Prostate gland (tissue), 2 donors: ENCODE measurements around the gene KANSL1.

ENCODE experiments used
- POLR2A ChIP-seq: fragments of 450-650 bp; IDR thresholded peaks from one replicate; pipeline ENCODE4 v1.6.1; 2016; ENCODE audit warnings: antibody characterized with exemption, mild to moderate bottlenecking
- POLR2AphosphoS5 ChIP-seq: sonication (generic); formaldehyde crosslinking; IDR thresholded peaks from one replicate; pipeline ENCODE4 v1.6.1; 2017; ENCODE audit warnings: antibody characterized with exemption
- TF ChIP-seq, protein P1 (sequence below), 4 experiments: fragments of 200-600 bp in 2 of 4; fragments of 450-650 bp in 2 of 4; sonication (generic) in 2 of 4; IDR thresholded peaks; 1 replicate in 3 of 4; 2 replicates in 1 of 4; pipeline ENCODE4 v1.5.1; 2016 to 2019; ENCODE audit warnings: antibody characterized with exemption in 4 of 4, mild to moderate bottlenecking in 2 of 4, moderate library complexity in 2 of 4

DNA sequence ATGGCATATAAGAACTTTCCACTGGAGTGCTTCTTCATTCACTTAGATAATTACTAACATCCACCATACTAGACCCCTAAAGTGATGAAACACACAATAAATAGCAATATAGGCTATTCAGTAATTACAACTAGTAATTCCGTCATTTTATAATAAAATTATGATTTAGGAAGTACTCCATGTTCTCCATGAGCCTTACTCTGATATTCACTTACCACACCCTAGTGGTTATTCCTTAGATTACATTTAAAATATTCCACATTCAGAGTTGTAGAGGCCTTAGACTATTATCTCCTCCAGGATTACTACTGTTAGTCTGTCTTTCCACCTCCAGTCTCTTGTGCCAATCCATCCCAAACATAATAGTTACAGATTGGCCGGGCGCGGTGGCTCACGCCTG, 131.8 kb downstream of the KANSL1 start:
- TF ChIP-seq, protein P1, sequence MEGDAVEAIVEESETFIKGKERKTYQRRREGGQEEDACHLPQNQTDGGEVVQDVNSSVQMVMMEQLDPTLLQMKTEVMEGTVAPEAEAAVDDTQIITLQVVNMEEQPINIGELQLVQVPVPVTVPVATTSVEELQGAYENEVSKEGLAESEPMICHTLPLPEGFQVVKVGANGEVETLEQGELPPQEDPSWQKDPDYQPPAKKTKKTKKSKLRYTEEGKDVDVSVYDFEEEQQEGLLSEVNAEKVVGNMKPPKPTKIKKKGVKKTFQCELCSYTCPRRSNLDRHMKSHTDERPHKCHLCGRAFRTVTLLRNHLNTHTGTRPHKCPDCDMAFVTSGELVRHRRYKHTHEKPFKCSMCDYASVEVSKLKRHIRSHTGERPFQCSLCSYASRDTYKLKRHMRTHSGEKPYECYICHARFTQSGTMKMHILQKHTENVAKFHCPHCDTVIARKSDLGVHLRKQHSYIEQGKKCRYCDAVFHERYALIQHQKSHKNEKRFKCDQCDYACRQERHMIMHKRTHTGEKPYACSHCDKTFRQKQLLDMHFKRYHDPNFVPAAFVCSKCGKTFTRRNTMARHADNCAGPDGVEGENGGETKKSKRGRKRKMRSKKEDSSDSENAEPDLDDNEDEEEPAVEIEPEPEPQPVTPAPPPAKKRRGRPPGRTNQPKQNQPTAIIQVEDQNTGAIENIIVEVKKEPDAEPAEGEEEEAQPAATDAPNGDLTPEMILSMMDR (IDR thresholded peaks at IDR 0.05): peak in 3 of 4 experiments; percentile 6 to 33 (median 26)
- TF ChIP-seq POLR2A: no peak
- no peak for TF ChIP-seq POLR2AphosphoS5
